ENCODE results near the gene ZNF48. TPM values are rescaled to one million over a fixed set of nuclear protein-coding genes. Genes with fewer than 3 reads are reported as not detected.

ZNF48 gene
- total and polyA plus RNA-seq, 2 donors (not counting 1 experiment from before 2014, with no cell fraction given): 8.4 to 13.3 TPM

DNA sequence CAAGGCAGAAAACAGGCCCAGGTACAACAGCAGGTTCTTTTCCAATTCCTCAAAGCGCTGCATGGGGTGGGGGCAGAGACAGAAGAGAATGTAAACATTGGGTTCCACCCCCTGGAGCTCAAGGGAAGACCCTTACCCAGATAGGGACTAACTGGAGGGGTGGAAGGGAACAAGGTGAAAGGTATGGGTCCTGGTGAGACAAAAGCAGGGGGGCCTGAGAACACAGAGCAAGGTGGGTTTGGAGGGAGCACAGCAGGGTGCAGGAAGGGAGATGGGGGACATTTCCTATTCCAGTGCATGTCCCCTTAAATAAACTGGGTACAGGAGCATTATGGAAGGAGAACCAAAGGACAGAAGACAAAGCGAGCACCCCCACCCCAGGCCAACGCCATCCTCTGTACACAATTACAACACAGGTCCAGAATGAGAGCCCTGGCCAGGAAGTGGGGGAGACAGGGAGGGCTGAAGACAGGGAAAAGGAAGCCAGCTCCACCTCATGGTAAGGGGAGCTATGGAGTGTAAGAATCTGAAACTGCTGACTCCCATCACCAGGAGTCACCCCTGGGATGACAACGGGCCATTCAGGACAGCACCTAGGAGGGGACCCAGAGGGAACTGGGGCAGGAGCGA lies 38.0 kb upstream of the ZNF48 start:
- peak; percentile 8 for DNase-seq
- no peak overlapping the region for H2AFZ ChIP-seq (ENCODE audit: insufficient read depth, low read depth, low read length, poor library complexity, severe bottlenecking)
- H3K4me1 ChIP-seq (ENCODE audit: control insufficient read depth in 2 of 2, insufficient read depth in 2 of 2, low read length in 2 of 2): peaks cover 15 to 26% of the 10 kb centered on the region in 2 donors
- peaks cover 28% of the 10 kb centered on the region for H3K4me1 Mint-ChIP-seq
- H3K27me3 ChIP-seq (replicated peaks in 1 of 4; ENCODE audit: control extremely low read depth in 1 of 4, control insufficient read depth in 3 of 4, insufficient read depth in 4 of 4, low read length in 3 of 4): no peaks in the 10 kb centered on the region
- no peak for ATAC-seq (ENCODE audit: low read depth)
- H3K9me3 Mint-ChIP-seq (ENCODE audit: insufficient read depth): no peaks in the 10 kb centered on the region
- H3K27me3 Mint-ChIP-seq: no peaks in the 10 kb centered on the region
- peak overlapping the region; percentile 43 for H3K4me3 Mint-ChIP-seq
- intact Hi-C loops (cut with micrococcal nuclease): no loop called here
- peak overlapping the region in 1 of 2 donors; percentile 31 for H3K27ac ChIP-seq (ENCODE audit: low read length in 2 of 2)
- WGBS (ENCODE audit: insufficient coverage): 100% methylated on average over 3 of the region's 5 CpGs
- H3K4me3 ChIP-seq (ENCODE audit: control extremely low read depth in 1 of 5, extremely low read depth in 1 of 5, insufficient read depth in 1 of 5, low read depth in 2 of 5, low read length in 4 of 5): no peak overlapping the region
- H3K36me3 ChIP-seq (replicated peaks in 1 of 2; ENCODE audit: control extremely low read depth in 1 of 2, control insufficient read depth in 1 of 2, extremely low read depth in 1 of 2, insufficient read depth in 2 of 2, low read length in 1 of 2): peaks cover 0 to 40% of the 10 kb centered on the region in 2 experiments
- CTCF ChIA-PET: interaction anchor here (1.1 to 1.2 kb wide), 2 partner anchors 12 to 13 kb away, joined by 3 to 4 read pairs; partner anchors contain the start of gene TBC1D10B
- POLR2A ChIA-PET: interaction anchor here (0.6 to 2.8 kb wide), 2 partner anchors 14 to 32 kb away, joined by 6 to 7 read pairs; partner anchors contain the start of gene TBC1D10B
- no peak for TF ChIP-seq EZH2 (IDR thresholded peaks at IDR 0.05; ENCODE audit: borderline replicate concordance, insufficient read depth, low read depth, low read length, poor library complexity, severe bottlenecking)
- TF ChIP-seq, protein P1, sequence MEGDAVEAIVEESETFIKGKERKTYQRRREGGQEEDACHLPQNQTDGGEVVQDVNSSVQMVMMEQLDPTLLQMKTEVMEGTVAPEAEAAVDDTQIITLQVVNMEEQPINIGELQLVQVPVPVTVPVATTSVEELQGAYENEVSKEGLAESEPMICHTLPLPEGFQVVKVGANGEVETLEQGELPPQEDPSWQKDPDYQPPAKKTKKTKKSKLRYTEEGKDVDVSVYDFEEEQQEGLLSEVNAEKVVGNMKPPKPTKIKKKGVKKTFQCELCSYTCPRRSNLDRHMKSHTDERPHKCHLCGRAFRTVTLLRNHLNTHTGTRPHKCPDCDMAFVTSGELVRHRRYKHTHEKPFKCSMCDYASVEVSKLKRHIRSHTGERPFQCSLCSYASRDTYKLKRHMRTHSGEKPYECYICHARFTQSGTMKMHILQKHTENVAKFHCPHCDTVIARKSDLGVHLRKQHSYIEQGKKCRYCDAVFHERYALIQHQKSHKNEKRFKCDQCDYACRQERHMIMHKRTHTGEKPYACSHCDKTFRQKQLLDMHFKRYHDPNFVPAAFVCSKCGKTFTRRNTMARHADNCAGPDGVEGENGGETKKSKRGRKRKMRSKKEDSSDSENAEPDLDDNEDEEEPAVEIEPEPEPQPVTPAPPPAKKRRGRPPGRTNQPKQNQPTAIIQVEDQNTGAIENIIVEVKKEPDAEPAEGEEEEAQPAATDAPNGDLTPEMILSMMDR (IDR thresholded peaks at IDR 0.05): no peak
- H3K4me2 ChIP-seq (replicated peaks; ENCODE audit: low read depth, low read length, poor library complexity, severe bottlenecking): no peak overlapping the region
- peaks cover 45% of the 10 kb centered on the region for H3K79me2 ChIP-seq (ENCODE audit: control insufficient read depth, insufficient read depth, low read length)
- H3K9me3 ChIP-seq (ENCODE audit: control extremely low read depth in 1 of 3, control insufficient read depth in 2 of 3, insufficient read depth in 1 of 3, low read length in 2 of 3): no peaks in the 10 kb centered on the region
- H4K20me1 ChIP-seq (ENCODE audit: control insufficient read depth, insufficient read depth, low read length, poor library complexity, severe bottlenecking): peaks cover 12% of the 10 kb centered on the region
- no peak overlapping the region for H3K9ac ChIP-seq (ENCODE audit: low read length)
- H3K27ac Mint-ChIP-seq: peak overlapping the region; percentile 60
